Measurements from ENCODE around the gene YPEL1. TPM values are rescaled to one million over a fixed set of nuclear protein-coding genes. Genes with fewer than 3 reads are reported as not detected.

Gene YPEL1
- total and polyA plus RNA-seq, 2 of the 8 experiments (the other 6 are each of a cell fraction or from before 2014, with no cell fraction given) = 6.0 to 6.7 TPM

- Histone ChIP-seq H3K79me2 (ENCODE audit: control insufficient read depth in 1 of 2, insufficient read depth in 2 of 2, low read length in 2 of 2) (no peaks in the 10 kb centered on the region), H3K9ac (replicated peaks in 1 of 4; ENCODE audit: extremely low read depth in 1 of 4, low read depth in 3 of 4, low read length in 3 of 4) (no peak overlapping the region), H3K23me2 (ENCODE audit: low read depth, low read length) (0 out of 2 replicates have a peak, but pooled peaks cover 2% of the 10 kb centered on the region), H3K4ac (replicated peaks; ENCODE audit: insufficient read length, low read depth, low read length) (no peak overlapping the region), H2BK5ac (ENCODE audit: low read depth, low read length) (no peak overlapping the region), H2AFZ (ENCODE audit: low read length) (no peak overlapping the region), H3K36me3 (ENCODE audit: control insufficient read depth in 2 of 4, insufficient read depth in 4 of 4, low read length in 3 of 4) (peaks cover 0 to 5% (median 0%) of the 10 kb centered on the region in 4 experiments; a peak in 5 of 8 replicates), H3K23ac (ENCODE audit: insufficient read length) (no peak overlapping the region), H4K20me1 (replicated peaks in 1 of 2; ENCODE audit: control insufficient read depth in 1 of 2, insufficient read depth in 2 of 2, low read length in 2 of 2) (peaks cover 0 to 2% of the 10 kb centered on the region in 2 experiments), H2BK15ac (ENCODE audit: low read length) (no peak overlapping the region), H3K4me3 (ENCODE audit: extremely low read depth in 1 of 4, insufficient read depth in 2 of 4, low read depth in 3 of 4, low read length in 4 of 4) (no peak overlapping the region), H3K14ac (ENCODE audit: insufficient read length) (no peak overlapping the region), H4K91ac (replicated peaks; ENCODE audit: insufficient read length, low read length) (no peak overlapping the region), H3K27me3 (replicated peaks in 1 of 4; ENCODE audit: control insufficient read depth in 3 of 4, extremely low read depth in 1 of 4, insufficient read depth in 3 of 4, low read length in 3 of 4) (no peaks in the 10 kb centered on the region), H3K9me3 (ENCODE audit: insufficient read depth in 2 of 2, low read depth in 1 of 2, low read length in 1 of 2) (no peaks in the 10 kb centered on the region), H4K5ac (ENCODE audit: insufficient read length, low read depth, low read length) (no peak overlapping the region), H2BK12ac (ENCODE audit: low read depth, low read length) (no peak overlapping the region), H3K27ac (ENCODE audit: low read depth, low read length) (no peak overlapping the region), H3K79me1 (ENCODE audit: low read depth, low read length) (no peaks in the 10 kb centered on the region), H2BK120ac (replicated peaks; ENCODE audit: low read depth, low read length) (no peak overlapping the region), H3K4me1 (replicated peaks in 1 of 4; ENCODE audit: control insufficient read depth in 3 of 4, insufficient read depth in 4 of 4, low read length in 3 of 4) (no peaks in the 10 kb centered on the region), H3K4me2 (ENCODE audit: insufficient read depth in 1 of 2, low read depth in 2 of 2, low read length in 2 of 2) (no peak overlapping the region), H3K18ac (ENCODE audit: extremely low read depth, low read length) (no peak overlapping the region), H2AK5ac (ENCODE audit: low read depth, low read length) (no peak overlapping the region), H3K56ac (replicated peaks; ENCODE audit: insufficient read length, low read depth, low read length) (no peak overlapping the region), H2BK20ac (ENCODE audit: low read length) (no peak overlapping the region), H4K8ac (ENCODE audit: extremely low read depth, insufficient read depth, low read length) (no peak overlapping the region)
- ChIA-PET POLR2A (ENCODE audit: partially characterized antibody) (interaction anchor here (0.7 kb wide), 1 partner anchor 30 kb away, joined by 3 read pairs; no protein-coding TSS in a partner anchor), CTCF (ENCODE audit: partially characterized antibody) (interaction anchor here (1.7 kb wide), 1 partner anchor 35 kb away, joined by 3 read pairs; no protein-coding TSS in a partner anchor)
- FAIRE-seq (no peak), DNase-seq (ENCODE audit: low read depth in 1 of 2, low spot score in 2 of 2) (no peak)
- 92% methylated on average over 5 of the region's 6 CpGs; no CpG with 5 or more reads in 1 of the 2 experiments for whole genome bisulfite sequencing, 2 experiments (ENCODE audit: extremely low coverage in 1 of 2, insufficient coverage in 1 of 2, insufficient read length in 1 of 2, insufficient replicate concordance in 2 of 2, low coverage in 1 of 2, low lambda C conversion rate in 2 of 2, missing lambda C conversion rate in 1 of 2)
- no peak for TF ChIP-seq TAF1 (IDR thresholded peaks at IDR 0.05; ENCODE audit: low read depth, low read length)
- no peak for TF ChIP-seq CBX8 (IDR thresholded peaks at IDR 0.05; ENCODE audit: borderline replicate concordance, low read depth, low read length)
- no peak for TF ChIP-seq MAFK (IDR thresholded peaks at IDR 0.05; ENCODE audit: low read depth, low read length)
- TF ChIP-seq BRCA1 (IDR thresholded peaks at IDR 0.05; ENCODE audit: low read depth, low read length) = no peak
- no peak for TF ChIP-seq BCL11A (IDR thresholded peaks at IDR 0.05; ENCODE audit: low read depth in 2 of 2, low read length in 2 of 2)
- no peak for TF ChIP-seq CTCF (IDR thresholded peaks at IDR 0.05; ENCODE audit: control extremely low read depth in 1 of 3, insufficient read depth in 1 of 3, low read depth in 1 of 3, low read length in 3 of 3)
- no peak for TF ChIP-seq BACH1 (IDR thresholded peaks at IDR 0.05; ENCODE audit: low read length)
- no peak for TF ChIP-seq RXRA (IDR thresholded peaks at IDR 0.05; ENCODE audit: insufficient read depth, low read depth, low read length)
- TF ChIP-seq SIX5 (IDR thresholded peaks at IDR 0.05; ENCODE audit: low read depth, low read length) = no peak
- TF ChIP-seq CHD2 (IDR thresholded peaks at IDR 0.05; ENCODE audit: low read length) = no peak
- no peak for TF ChIP-seq CEBPB (IDR thresholded peaks at IDR 0.05; ENCODE audit: low read depth, low read length)
- TF ChIP-seq RFX5 (IDR thresholded peaks at IDR 0.05; ENCODE audit: borderline replicate concordance, low read depth, low read length) = no peak
- no peak for TF ChIP-seq GABPA (IDR thresholded peaks at IDR 0.05; ENCODE audit: borderline replicate concordance, insufficient read depth, low read length)
Observed at GRCh38 chr22:21688341-21688705, 47.3 kb downstream of the YPEL1 start.

All from H1 (cell line).